ENCODE results near the gene LHX2.
"Not testable (repeated sequence)": the region's sequence is repeated elsewhere in the genome, so short reads cannot be mapped to it uniquely, and the experiment has no call there.

LHX2 gene

GRCh38 chr9:124011460-124012301 is at the start of gene LHX2:
Gene LHX2 (plus strand): TSS chr9:124011768. CDS start chr9:124012349, 581 bp downstream.
- in situ Hi-C loops (cut with HindIII; ENCODE audit: low sequenced_read_pairs) = loop anchor here (5.0 kb wide), 2 partner anchors 79 to 106 kb away; partner anchors contain the start of gene DENND1A

- in situ Hi-C loops (cut with HindIII; ENCODE audit: low sequenced_read_pairs) = no loop called here
Measured at GRCh38 chr9:123964761-123965160, 46.8 kb upstream of the LHX2 start.

GRCh38 chr9:123965801-123966686 is 45.5 kb upstream of the LHX2 start:
- in situ Hi-C loops (cut with HindIII; ENCODE audit: low sequenced_read_pairs) = no loop called here

- in situ Hi-C loops (cut with HindIII; ENCODE audit: low sequenced_read_pairs) = no loop called here
Measured at GRCh38 chr9:123967323-123967722, 44.2 kb upstream of the LHX2 start.

- in situ Hi-C loops (cut with HindIII; ENCODE audit: low sequenced_read_pairs) = no loop called here
Measured at GRCh38 chr9:123972618-123973017, 39.0 kb upstream of the LHX2 start.

- in situ Hi-C loops (cut with HindIII; ENCODE audit: low sequenced_read_pairs) = no loop called here
Measured at GRCh38 chr9:123973590-123974223, 37.9 kb upstream of the LHX2 start.

- in situ Hi-C loops (cut with HindIII; ENCODE audit: low sequenced_read_pairs) = no loop called here
Measured at GRCh38 chr9:123974471-123974870, 37.1 kb upstream of the LHX2 start.

GRCh38 chr9:123975871-123976270 is 35.7 kb upstream of the LHX2 start:
- in situ Hi-C loops (cut with HindIII; ENCODE audit: low sequenced_read_pairs) = no loop called here

- in situ Hi-C loops (cut with HindIII; ENCODE audit: low sequenced_read_pairs) = not testable (repeated sequence)
Measured at GRCh38 chr9:123976579-123976978, 35.0 kb upstream of the LHX2 start.

- in situ Hi-C loops (cut with HindIII; ENCODE audit: low sequenced_read_pairs) = no loop called here
Measured at GRCh38 chr9:123978981-123979380, 32.6 kb upstream of the LHX2 start.

GRCh38 chr9:123982535-123982934 is 29.0 kb upstream of the LHX2 start:
- in situ Hi-C loops (cut with HindIII; ENCODE audit: low sequenced_read_pairs) = no loop called here

GRCh38 chr9:123983047-123983446 is 28.5 kb upstream of the LHX2 start:
- in situ Hi-C loops (cut with HindIII; ENCODE audit: low sequenced_read_pairs) = no loop called here

- in situ Hi-C loops (cut with HindIII; ENCODE audit: low sequenced_read_pairs) = no loop called here
Measured at GRCh38 chr9:123984802-123985201, 26.8 kb upstream of the LHX2 start.

- in situ Hi-C loops (cut with HindIII; ENCODE audit: low sequenced_read_pairs) = no loop called here
Measured at GRCh38 chr9:123985869-123986268, 25.7 kb upstream of the LHX2 start.

GRCh38 chr9:123990427-123990826 is 21.1 kb upstream of the LHX2 start:
- in situ Hi-C loops (cut with HindIII; ENCODE audit: low sequenced_read_pairs) = no loop called here

GRCh38 chr9:123992679-123993078 is 18.9 kb upstream of the LHX2 start:
- in situ Hi-C loops (cut with HindIII; ENCODE audit: low sequenced_read_pairs) = not testable (repeated sequence)

- in situ Hi-C loops (cut with HindIII; ENCODE audit: low sequenced_read_pairs) = no loop called here
Measured at GRCh38 chr9:123996731-123997421, 14.7 kb upstream of the LHX2 start.

GRCh38 chr9:123997665-123998277 is 13.8 kb upstream of the LHX2 start:
- in situ Hi-C loops (cut with HindIII; ENCODE audit: low sequenced_read_pairs) = no loop called here

GRCh38 chr9:123998278-123998925 is 13.2 kb upstream of the LHX2 start:
- in situ Hi-C loops (cut with HindIII; ENCODE audit: low sequenced_read_pairs) = no loop called here
